HAP-1 (cell line): ENCODE data around the gene DCBLD1.
"Not testable (repeated sequence)": the region's sequence is repeated elsewhere in the genome, so short reads cannot be mapped to it uniquely, and the experiment has no call there.

Experiments
- DNase-seq, 2 experiments: peaks; one replicate each; pipeline ENCODE4 v3.0.0-alpha.2; 2016 to 2020; ENCODE audit warnings: low spot score in 2 of 2
- H3K27me3 ChIP-seq: fragments of 250-450 bp; sonication (Bioruptor Pico); 2 replicates; pipeline ENCODE4 v1.5.1; 2020; ENCODE audit warnings: low read depth, mild to moderate bottlenecking, moderate library complexity
- H3K36me3 ChIP-seq: fragments of 250-450 bp; sonication (Bioruptor Pico); replicated peaks from 2 replicates; pipeline ENCODE4 v1.5.1; 2020; ENCODE audit warnings: mild to moderate bottlenecking
- H3K4me1 ChIP-seq: fragments of 250-450 bp; sonication (Bioruptor Pico); 2 replicates; pipeline ENCODE4 v1.5.1; 2020; ENCODE audit warnings: mild to moderate bottlenecking
- H3K4me3 ChIP-seq: fragments of 250-450 bp; sonication (Bioruptor Pico); 2 replicates; pipeline ENCODE4 v1.5.1; 2020; ENCODE audit warnings: mild to moderate bottlenecking, moderate library complexity
- H3K9me3 ChIP-seq: fragments of 250-450 bp; sonication (Bioruptor Pico); 2 replicates; pipeline ENCODE4 v1.5.1; 2020; ENCODE audit warnings: mild to moderate bottlenecking, moderate library complexity
- in situ Hi-C: fragments of 300-500 bp; cut with MboI; formaldehyde crosslinking; loops from 3 replicates; pipeline ENCODE4 v1.14.3; 2020; ENCODE audit warnings: low sequenced_read_pairs, inconsistent platforms, mixed read lengths

The DCBLD1 gene

DNA sequence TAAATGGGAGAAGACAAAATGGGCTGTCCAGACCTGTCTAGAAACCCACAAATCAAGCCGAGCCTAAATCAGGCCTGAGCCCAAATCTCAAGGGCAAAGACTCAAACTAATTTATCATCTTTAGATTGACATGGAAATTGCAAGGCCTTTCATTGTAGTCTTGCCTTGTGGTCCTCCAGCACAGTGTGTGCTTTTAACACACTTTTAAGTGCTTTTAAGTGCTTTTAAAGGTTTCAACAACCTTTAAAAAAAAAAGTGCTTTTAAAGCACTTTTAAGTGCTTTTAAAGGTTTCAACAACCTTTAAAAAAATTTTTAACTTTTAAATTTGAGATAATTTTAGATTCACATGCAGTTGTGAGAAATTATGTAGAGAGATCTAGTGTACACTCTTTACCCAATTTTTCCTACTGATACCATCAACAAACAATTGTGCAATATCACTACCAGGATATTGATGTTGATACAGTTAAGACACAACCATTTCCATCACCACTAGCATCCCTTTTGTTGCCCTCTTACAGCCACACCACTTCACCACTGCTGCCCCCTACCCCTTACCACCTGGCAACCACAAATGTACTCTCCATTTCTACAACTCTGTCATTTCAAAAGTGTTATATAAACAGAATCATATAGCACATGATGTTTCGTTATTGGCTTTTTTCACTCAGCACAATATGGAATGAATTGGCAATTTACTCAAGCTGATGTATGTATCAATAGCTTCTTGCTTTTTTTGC lies 23.1 kb upstream of the DCBLD1 start:
- in situ Hi-C loops: no loop called here
- Histone ChIP-seq H3K27me3 (no peaks in the 10 kb centered on the region), H3K9me3 (no peaks in the 10 kb centered on the region), H3K4me3 (no peak overlapping the region), H3K4me1 (no peaks in the 10 kb centered on the region; the same call in 1 of the 2 replicates), H3K36me3 (no peaks in the 10 kb centered on the region)
- no peak for DNase-seq

DNA sequence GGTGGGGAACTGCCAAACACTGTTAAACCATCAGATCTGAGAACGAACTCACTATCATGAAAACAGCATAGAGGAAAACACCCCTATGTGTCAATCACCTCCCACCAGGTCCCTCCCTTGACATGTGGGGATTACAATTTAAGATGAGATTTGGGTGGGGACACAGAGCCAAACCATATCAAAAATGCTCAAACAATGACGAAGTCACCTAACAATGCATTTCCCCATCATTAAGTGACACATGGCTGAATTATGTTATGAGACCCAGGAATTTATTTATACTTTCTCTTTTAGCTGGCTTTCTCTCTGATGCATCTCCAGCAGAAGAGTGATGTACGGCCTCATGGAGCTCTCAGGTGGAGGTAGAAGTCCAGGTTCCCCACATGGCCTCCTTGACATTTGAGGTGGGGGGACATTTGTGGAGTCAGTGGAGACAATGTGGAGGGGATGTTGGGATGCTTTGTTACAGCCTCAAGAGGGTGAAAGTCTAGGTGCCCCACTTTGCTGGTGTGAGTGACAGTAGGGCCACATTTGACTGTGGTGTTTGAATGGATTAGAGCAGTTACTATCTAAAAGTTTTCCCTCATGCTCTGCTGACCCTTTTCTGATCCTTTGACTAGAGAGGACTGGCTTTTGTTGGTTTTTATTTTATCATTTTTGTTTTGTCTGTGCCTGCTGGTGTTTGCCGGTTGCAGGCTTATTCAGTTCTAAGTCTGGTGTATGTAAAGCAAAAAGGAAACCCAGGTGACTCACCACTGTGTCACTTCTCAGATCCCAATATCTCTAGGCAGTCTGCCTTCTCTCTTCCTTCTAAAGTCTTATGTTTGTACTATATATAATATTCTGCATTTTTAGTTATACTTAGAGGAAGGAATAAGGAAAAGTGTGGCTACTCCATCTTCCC lies 18.5 kb upstream of the DCBLD1 start:
- H3K9me3 ChIP-seq: no peaks in the 10 kb centered on the region
- no peaks in the 10 kb centered on the region for H3K36me3 ChIP-seq
- H3K4me1 ChIP-seq: no peaks in the 10 kb centered on the region
- in situ Hi-C loops: no loop called here
- no peak overlapping the region for H3K4me3 ChIP-seq
- peaks cover 4% of the 10 kb centered on the region; the same call in 1 of the 2 replicates for H3K27me3 ChIP-seq
- DNase-seq: no peak

DNA sequence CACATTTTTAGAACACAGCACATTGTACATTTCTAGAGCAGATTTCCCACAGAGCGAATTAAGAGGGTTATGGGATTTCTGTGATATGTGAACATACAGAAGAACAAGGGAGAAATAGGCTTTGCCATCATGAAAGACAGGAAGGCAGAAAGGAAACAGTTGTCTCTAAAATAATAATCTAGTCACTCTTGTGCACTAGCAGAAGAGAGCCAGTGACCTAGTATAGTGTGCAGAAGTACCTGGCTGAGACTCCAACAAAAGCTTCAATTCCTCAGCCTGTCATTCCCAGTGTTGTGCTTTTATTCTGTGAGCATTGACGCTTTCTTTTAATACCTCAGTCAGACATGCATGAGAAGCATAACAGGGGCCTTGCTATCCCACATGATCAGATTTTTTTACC lies 17.8 kb upstream of the DCBLD1 start:
- no peak for DNase-seq
- Histone ChIP-seq H3K9me3 (no peaks in the 10 kb centered on the region), H3K27me3 (peaks cover 4% of the 10 kb centered on the region; the same call in 1 of the 2 replicates), H3K4me3 (no peak overlapping the region), H3K36me3 (no peaks in the 10 kb centered on the region), H3K4me1 (no peaks in the 10 kb centered on the region)
- in situ Hi-C loops: no loop called here

DNA sequence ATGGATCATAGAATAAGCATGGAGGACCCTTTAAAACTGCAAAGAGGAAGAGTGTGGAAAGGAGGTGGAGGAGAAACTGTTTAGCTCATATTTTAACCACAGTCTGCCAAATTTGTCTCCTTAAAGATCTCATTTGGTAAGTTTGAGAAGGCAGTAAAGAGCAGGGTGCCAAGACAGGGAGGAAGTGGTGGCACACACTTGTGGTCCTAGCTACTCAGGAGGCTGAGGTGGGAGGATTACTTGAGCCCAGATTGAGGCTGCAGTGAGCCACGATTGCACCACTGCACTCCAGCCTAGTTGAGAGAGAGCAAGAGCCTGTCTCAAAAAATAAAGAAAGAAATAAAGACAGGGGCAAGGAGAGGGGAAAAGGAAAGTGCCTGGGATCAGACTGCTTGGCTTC lies 16.8 kb upstream of the DCBLD1 start:
- Histone ChIP-seq H3K9me3 (no peaks in the 10 kb centered on the region), H3K27me3 (peaks cover 4% of the 10 kb centered on the region; the same call in 1 of the 2 replicates), H3K4me3 (no peak overlapping the region), H3K36me3 (no peaks in the 10 kb centered on the region), H3K4me1 (no peaks in the 10 kb centered on the region)
- DNase-seq: no peak
- in situ Hi-C loops: no loop called here

DNA sequence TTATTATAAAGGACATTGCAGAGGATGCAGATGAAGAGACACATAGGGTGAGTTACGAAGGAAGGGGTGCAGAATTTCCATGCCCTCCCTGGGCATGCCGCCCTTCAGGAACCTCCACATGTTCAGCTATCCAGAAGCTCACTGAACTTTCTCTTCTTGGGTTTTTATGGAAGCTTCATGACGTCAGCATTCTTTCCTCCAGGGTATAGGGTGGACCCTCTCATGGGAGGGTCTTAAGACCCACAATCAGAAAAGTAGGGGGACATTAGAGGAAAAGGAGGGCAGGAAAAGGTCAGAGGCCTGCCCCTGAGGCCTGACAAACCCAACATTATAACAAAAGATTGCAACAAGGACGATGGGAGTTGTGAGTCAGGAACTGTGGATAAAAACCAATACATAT lies 14.6 kb upstream of the DCBLD1 start:
- Histone ChIP-seq H3K36me3 (no peaks in the 10 kb centered on the region), H3K27me3 (peaks cover 4% of the 10 kb centered on the region; the same call in 1 of the 2 replicates), H3K4me1 (no peaks in the 10 kb centered on the region), H3K4me3 (no peak overlapping the region), H3K9me3 (no peaks in the 10 kb centered on the region)
- in situ Hi-C loops: no loop called here
- no peak for DNase-seq

DNA sequence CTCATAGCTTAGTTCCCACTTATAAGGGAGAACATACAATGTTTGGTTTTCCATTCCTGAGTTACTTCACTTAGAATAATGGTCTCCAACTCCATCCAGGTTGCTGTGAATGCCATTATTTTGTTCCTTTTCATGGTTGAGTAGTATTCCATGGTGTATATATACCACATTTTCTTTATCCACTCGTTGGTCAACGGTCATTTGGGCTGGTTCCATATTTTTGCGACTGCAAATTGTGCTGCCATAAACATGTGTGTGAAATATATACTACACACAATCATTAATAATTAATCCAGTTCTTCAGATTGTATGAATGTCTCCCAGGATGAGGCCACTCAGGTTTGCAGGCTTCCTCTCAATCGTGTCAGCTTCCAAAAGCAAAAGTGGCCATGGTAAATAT lies 13.9 kb upstream of the DCBLD1 start:
- in situ Hi-C loops, H3K36me3 ChIP-seq, H3K9me3 ChIP-seq, H3K4me3 ChIP-seq, H3K4me1 ChIP-seq, H3K27me3 ChIP-seq, DNase-seq: not testable (repeated sequence)

DNA sequence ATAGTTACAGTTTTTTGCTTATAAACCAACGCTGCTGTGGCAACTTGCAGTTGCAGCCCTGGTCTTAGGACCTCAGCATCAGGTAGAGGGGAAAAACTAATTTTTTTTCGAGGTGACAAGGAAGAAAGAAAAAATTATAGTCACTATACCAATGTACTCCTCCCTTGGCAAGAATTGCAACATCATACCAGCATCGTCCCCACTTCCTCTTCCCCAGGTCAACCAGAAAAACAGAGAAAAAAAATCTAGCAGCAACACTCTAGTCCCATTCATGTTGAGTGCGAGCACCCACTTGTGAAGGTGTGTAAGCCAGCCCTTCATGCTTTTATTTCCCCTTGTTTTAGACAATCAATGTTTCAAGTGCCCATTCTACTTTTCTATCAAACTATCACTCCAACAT lies 13.1 kb upstream of the DCBLD1 start:
- in situ Hi-C loops: no loop called here
- peaks cover 4% of the 10 kb centered on the region; the same call in 1 of the 2 replicates for H3K27me3 ChIP-seq
- no peak overlapping the region for H3K4me3 ChIP-seq
- DNase-seq: no peak
- no peaks in the 10 kb centered on the region for H3K4me1 ChIP-seq
- H3K9me3 ChIP-seq: no peaks in the 10 kb centered on the region
- no peaks in the 10 kb centered on the region for H3K36me3 ChIP-seq

DNA sequence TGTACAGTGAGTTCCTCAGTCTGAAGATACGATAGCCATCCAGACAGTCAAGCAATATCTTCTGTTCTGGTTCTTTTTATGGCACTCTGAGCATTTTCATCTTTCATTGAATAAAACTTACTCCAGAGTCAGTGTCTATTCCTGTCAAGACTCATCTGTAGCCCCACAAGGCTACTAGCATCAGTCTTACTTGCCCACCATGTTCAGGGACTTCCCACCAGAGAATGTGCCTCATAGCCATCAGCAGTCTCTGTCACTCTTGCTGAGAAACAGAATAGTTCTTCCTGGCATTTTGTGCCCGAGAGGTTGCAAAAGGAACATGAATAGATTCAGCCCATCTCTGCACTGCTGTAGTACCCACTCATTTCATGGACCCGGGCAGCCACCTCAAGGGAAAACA lies 12.7 kb upstream of the DCBLD1 start:
- Histone ChIP-seq H3K27me3 (peaks cover 4% of the 10 kb centered on the region; the same call in 1 of the 2 replicates), H3K4me1 (no peaks in the 10 kb centered on the region), H3K4me3 (no peak overlapping the region), H3K9me3 (no peaks in the 10 kb centered on the region), H3K36me3 (no peaks in the 10 kb centered on the region)
- in situ Hi-C loops: no loop called here
- DNase-seq: no peak

DNA sequence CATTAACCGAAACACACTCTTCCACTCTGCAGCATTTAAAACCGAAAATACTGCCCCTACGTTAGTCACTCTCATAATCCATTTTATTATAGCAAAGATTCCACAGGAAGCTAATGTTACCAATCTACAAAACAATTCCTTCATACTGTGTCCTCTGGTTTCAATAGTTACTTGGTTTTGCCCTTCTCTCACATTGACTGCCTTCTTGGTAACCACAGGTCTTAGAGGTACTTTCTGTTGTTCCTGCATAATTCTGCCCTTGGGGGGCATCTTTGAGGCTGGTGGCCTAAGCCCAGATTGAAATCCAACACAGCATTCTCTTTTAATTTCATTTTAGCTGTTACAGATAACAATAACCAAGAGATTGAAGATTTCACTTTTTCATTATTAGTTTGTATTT lies 9.8 kb upstream of the DCBLD1 start:
- no peaks in the 10 kb centered on the region for H3K9me3 ChIP-seq

DNA sequence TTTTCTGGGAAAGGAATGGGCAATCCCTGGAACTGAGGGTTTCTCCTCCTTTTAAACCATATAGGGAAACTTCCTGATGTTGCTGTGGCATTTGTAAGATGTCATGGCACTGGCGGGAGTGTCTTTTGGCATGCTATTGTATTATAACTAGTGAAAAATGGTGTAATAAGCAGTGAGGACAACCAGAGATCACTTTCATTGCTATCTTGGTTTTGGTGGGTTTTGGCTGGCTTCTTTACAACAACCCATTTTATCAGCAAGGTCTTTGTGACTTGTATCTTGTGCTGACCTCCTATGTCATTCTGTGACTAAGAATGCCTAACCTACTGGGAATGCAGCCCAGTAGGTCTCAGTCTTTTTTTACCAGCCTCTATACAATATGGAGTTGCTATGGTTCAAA lies 9.1 kb upstream of the DCBLD1 start:
- in situ Hi-C loops: no loop called here
- H3K36me3 ChIP-seq: no peaks in the 10 kb centered on the region
- H3K4me1 ChIP-seq: 0 out of 2 replicates have a peak, but pooled peaks cover 4% of the 10 kb centered on the region
- H3K4me3 ChIP-seq: no peak overlapping the region
- no peaks in the 10 kb centered on the region for H3K9me3 ChIP-seq
- DNase-seq: no peak
- peaks cover 4% of the 10 kb centered on the region; the same call in 1 of the 2 replicates for H3K27me3 ChIP-seq

More for the DNA sequence above, 9.8 kb upstream of the DCBLD1 start:
- Histone ChIP-seq H3K4me1 (0 out of 2 replicates have a peak, but pooled peaks cover 4% of the 10 kb centered on the region), H3K27me3 (peaks cover 4% of the 10 kb centered on the region; the same call in 1 of the 2 replicates), H3K4me3 (no peak overlapping the region), H3K36me3 (no peaks in the 10 kb centered on the region)
- DNase-seq: no peak
- in situ Hi-C loops: no loop called here

DNA sequence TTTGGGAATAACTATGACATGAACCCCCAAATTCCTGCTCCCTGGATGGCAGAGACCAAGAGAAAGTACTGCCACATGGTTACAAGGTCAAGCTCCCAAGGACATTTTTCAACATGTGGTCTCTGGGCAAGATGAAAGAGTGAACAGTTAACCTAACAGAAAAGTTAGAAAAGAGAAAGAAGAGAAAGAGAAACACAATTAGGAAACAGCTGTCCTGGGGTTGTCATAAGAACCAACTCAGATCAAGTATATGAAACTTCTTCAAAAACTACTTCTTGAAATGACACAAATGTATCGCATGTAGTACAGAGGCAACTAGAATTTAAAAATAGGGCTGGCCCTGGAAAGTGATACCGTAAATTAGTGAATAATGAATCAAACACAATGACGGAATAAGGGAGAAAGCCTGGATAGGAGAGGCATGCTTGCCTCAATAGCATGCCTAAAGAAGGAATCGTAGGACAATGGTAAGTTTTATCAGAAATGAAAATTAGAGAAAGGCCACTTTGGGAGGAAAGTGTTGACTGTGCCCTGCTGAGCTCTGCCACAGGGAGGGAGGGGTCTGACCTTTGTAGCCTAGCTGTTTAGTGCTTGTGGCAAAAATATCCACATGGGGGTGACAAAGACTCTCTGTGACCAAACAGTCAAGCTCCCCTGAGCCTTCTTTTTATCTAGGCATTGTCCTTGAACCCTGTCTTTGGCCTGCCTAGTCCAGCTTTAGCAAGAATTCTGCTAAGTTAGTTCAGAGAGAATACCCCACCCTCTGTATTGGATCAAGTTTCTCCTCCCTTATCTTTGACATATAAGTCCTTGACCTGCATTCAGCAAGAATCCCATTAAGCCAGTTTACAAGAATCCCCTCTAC lies 4.3 kb upstream of the DCBLD1 start:
- in situ Hi-C loops: no loop called here
- no peaks in the 10 kb centered on the region for H3K36me3 ChIP-seq
- no peaks in the 10 kb centered on the region for H3K27me3 ChIP-seq
- no peaks in the 10 kb centered on the region for H3K9me3 ChIP-seq
- H3K4me1 ChIP-seq: 0 out of 2 replicates have a peak, but pooled peaks cover 4% of the 10 kb centered on the region
- H3K4me3 ChIP-seq: no peak overlapping the region
- peak; percentile 38 to 46 for DNase-seq

DNA sequence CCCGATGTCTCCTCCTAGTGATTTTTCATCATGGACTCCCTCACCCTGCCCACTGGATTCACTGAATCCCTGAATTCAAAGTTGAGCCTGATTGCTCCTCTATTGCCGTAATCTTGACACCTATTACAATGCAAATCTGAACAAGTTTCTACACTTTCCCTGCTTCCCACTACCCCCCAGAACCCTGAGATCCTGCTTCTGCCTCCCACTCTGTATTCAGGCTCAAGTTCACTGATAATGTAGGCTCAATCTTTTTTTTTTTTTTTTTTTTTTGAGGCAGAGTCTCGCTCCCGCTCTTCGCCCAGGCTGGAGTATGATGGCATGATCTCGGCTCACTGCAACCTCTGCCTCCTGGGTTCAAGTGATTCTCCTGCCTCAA lies 3.6 kb upstream of the DCBLD1 start:
- H3K27me3 ChIP-seq: no peaks in the 10 kb centered on the region
- in situ Hi-C loops: no loop called here
- no peak for DNase-seq
- no peak overlapping the region for H3K4me3 ChIP-seq
- no peaks in the 10 kb centered on the region for H3K9me3 ChIP-seq
- no peaks in the 10 kb centered on the region for H3K36me3 ChIP-seq
- peaks cover 5% of the 10 kb centered on the region for H3K4me1 ChIP-seq

DNA sequence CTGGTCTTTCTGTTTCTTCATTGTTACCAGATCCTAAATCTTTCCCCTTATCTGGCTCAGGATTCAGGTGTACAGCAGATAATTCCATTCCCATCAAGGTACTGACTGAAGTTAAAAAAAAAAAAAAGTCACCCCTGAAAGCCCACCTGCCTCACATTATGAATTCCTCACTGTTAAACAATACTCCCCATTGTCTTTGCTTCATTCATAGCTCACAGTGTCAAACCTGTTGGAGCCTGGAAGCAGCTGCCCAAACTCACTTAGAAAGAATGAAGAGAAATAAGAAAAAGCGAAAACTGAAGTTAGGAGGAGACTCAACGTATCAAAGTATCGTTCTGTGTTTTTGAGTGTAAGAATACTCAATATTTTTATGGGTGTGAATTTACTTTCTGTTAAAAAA lies 1.8 kb upstream of the DCBLD1 start:
- DNase-seq: no peak
- H3K9me3 ChIP-seq: no peaks in the 10 kb centered on the region
- no peaks in the 10 kb centered on the region for H3K27me3 ChIP-seq
- in situ Hi-C loops: no loop called here
- H3K4me1 ChIP-seq: peaks cover 14% of the 10 kb centered on the region
- H3K36me3 ChIP-seq: no peaks in the 10 kb centered on the region
- H3K4me3 ChIP-seq: no peak overlapping the region
